Measurements from ENCODE around the gene NANOG.

GRCh38 chr12:7833831-7834230, 44.6 kb downstream of the NANOG start:
- TF ChIP-seq MXI1 (IDR thresholded peaks at IDR 0.05; ENCODE audit: low read depth, low read length) (no peak), CTCF (IDR thresholded peaks at IDR 0.05) (no peak), FOXJ3 (CRISPR knock-in tag; IDR thresholded peaks at IDR 0.05) (no peak), EZH2phosphoT487 (IDR thresholded peaks at IDR 0.05; ENCODE audit: borderline replicate concordance, low read depth) (no peak), ELF1 (IDR thresholded peaks at IDR 0.05) (no peak), CHD2 (IDR thresholded peaks at IDR 0.05; ENCODE audit: low read length, partially characterized antibody) (no peak), USF2 (IDR thresholded peaks at IDR 0.05; ENCODE audit: borderline replicate concordance, low read depth, low read length) (no peak), TAF1 (IDR thresholded peaks at IDR 0.05; ENCODE audit: borderline replicate concordance, low read depth, low read length) (no peak), POLR2AphosphoS5 (IDR thresholded peaks at IDR 0.05; ENCODE audit: low read depth, low read length) (no peak), TEAD4 (IDR thresholded peaks at IDR 0.05; ENCODE audit: borderline replicate concordance, insufficient read depth) (no peak), GATA2 (CRISPR knock-in tag; IDR thresholded peaks at IDR 0.05) (no peak), YY1 (IDR thresholded peaks at IDR 0.05; ENCODE audit: low read depth) (no peak), EP300 (IDR thresholded peaks at IDR 0.05; ENCODE audit: borderline replicate concordance in 1 of 2, low read depth in 1 of 2, low read length in 1 of 2) (no peak)
